LNCaP clone FGC (cell line): Measurements from ENCODE around the gene FAF2.
A peak's percentile ranks its signal among the peaks of the same experiment; 100 is the strongest.

Experiments used
- DNase-seq: peaks from one replicate; pipeline ENCODE4 v3.0.0-alpha.2; 2011; ENCODE audit warnings: low read depth
- H3K4me3 ChIP-seq: 2 replicates; pipeline ENCODE4 v1.5.1; 2011; ENCODE audit warnings: mild to moderate bottlenecking, low read depth, low read length, control low read depth
- CTCF ChIP-seq: IDR thresholded peaks from 2 replicates; pipeline ENCODE4 v1.5.1; 2012; ENCODE audit warnings: mild to moderate bottlenecking; ENCODE audit not compliant: control insufficient read depth, insufficient read depth; ENCODE audit errors: extremely low read depth

The FAF2 gene

DNA sequence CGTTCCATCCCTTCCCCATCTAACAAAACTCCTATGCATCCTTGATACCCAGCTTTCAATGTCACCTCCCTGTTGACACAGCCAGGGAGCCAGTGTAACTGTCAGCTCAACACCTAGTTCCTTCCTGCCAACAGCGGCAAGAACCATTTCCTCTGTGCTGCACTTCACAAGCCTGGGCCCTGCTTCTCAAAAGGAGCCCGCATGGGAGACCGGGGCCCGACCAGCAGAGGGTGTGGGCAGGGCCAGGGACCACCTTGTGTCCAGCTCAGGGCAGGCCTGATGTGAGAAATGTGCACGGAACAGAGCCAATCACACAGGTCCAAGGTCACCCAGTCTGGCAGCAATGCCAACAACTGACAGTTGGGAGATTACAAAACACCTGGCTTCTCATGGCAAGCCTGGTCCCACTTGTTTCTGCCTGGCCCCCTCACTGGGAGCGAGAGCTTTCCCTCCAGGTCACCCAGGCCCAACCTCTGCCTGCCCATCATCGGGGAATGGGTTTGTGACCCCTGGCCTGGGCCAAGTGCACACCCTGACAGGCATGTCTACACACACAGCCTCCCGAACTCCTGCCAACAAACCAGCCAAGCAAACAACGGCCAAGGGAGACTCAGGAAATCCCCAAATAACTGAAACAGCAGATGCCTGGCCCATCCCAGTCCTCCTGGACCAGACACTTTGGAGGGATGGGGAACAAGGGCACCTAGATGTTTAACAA, 85.9 kb downstream of the FAF2 start:
- H3K4me3 ChIP-seq = peak overlapping the region; percentile 22; the same call in 1 of the 2 replicates
- DNase-seq = no peak
- no peak for TF ChIP-seq CTCF

DNA sequence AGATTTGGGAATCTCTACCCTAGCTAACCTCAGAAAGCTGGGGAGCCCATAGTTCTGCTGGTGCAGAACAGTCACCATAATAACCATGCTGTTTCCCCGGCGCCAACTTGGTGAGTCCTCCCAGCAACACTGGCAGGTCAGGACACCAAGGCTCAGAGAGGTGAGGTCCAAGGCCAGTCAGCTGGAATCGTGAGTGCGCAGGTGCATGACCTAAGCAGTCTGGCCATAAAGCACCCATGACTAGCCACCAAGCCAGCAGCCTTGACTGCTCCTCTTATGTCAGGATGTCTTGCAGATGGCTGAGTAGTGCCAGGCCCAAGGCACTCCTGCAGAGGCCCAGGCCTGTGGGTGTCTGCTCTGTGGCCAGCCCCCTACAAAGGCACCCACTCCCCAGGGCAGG, 86.5 kb downstream of the FAF2 start:
- H3K4me3 ChIP-seq = peak overlapping the region; percentile 22
- TF ChIP-seq CTCF = no peak
- DNase-seq = no peak

DNA sequence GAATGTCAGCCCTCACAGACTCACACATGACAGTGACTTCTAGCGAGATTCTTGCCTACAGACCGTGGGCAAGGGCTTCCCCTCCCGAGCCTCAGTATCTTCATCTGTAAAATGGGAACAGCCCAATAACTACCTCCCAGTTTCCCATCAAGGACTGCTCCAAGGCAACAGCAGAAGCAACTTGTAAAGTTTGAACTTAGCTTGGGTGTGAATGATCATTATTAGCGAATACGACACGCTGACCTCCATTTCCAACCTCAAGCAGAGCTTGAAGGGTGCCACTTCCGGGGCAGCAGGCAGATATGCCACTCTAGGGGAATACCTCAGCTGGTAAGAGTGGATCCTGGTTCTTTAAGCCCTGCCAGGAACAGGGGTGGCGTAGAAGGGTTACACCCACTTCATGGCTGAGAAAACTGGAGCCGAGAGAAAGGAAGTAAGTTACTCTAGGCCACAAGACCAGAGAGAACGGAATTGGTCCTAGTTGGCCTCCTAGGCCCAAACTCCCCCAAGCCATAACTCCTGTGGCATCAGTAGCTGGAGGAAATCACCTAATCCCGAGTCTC, 87.0 kb downstream of the FAF2 start:
- no peak for TF ChIP-seq CTCF
- peak overlapping the region; percentile 93 for H3K4me3 ChIP-seq
- no peak for DNase-seq

DNA sequence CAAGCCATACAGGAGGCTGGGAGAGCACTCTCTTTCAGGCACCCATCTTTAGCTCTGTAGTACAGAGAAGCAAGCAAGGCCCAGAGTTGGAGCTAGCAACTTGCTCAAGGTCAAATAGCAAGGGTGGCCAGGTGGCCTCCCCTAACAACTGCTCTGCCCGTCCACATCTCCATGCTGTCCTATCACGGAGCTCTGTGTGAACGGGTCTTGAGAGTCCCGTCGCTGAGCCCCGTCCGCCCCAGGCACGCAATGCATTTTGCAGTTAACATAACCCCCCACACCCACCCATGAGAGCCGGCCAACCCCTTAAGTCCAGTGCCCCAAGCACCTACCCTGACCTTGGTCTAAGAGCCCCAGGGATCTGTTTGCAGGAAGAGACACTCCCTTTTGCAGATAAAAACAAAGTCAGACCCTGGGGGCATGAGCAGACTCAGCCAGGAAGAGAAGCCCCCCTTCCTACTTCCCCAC, 87.5 kb downstream of the FAF2 start:
- DNase-seq = no peak
- TF ChIP-seq CTCF = no peak
- peak overlapping the region; percentile 93 for H3K4me3 ChIP-seq

DNA sequence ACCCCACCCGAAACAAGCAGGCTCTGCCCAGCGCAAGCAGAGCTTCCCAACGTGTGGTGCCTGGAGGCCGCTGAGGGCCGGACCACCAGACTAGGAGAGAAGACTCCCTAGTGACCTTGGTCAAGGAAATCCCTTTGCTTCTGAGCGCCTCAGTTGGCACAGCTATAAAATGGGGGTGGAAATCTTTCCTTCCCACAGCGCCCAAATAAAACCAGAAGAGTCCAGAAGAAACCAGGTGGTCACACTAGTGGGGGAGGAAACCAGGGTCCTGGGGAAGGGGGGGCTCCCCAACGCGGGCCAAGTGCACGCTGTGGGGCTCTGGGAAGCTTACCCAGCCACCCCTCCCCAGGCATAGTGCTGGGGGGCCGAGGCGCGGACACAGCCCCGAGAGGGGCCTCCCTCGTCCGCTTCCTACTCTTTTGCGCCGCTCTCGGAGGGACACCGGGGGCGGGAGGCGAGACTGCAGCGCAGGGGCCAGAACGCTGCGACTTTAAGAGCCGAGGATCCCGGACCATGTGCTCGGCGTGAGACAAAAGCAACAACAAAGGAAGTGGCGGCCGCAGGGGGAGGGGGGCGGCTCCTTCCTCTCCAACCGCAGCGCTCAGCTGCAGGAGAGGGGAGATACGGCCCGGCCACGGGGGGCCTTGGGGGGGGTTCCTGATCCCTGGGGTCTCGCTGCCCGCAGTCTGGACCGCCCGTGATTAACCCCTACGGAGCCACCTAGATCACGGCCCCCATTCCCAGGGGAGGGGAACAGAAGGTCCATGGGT, 88.1 kb downstream of the FAF2 start:
- no peak for TF ChIP-seq CTCF
- no peak for DNase-seq
- H3K4me3 ChIP-seq = peak overlapping the region; percentile 93

DNA sequence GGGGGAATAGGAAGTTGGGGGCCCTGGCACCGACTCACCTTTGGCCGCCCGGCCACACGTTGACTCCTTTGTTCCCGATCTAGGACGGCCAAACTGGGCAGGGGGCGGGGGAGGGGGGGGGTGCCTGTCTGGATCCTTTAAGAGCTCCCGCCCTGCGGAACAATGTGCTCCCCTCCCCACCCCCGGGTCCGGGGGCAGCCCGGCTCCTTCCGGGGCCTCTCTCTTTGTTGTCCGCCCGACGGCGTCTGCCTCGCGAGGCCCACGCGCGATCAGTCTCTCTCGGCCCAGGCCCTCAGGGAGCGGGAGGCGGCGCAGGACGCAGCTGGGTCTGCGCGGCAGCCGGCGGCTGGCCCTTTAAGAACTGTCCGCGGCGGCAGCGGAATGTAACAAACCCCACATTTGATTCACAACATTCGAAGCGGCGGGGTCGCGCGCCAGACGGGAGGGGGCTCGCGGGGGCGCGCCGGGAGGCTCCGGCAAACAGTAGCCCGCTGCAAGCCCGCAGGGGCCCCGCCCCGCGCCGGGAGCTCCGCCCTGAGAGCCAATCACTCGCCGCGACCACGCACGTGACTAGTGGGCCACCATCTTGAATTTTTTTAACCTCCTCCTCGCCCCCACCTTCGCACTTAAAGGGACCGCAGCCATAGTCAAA, 88.8 kb downstream of the FAF2 start, which contains the start of gene RNF44:
Gene RNF44, minus strand, starts transcription at position 501 of the 652 bp plus-strand sequence. CDS start 4,930 bp downstream, outside the sequence.
- peak; percentile 89 for DNase-seq
- H3K4me3 ChIP-seq = peak within 1 kb of the TSS; percentile 93
- TF ChIP-seq CTCF = no peak
